Glutamatergic neuron (in vitro differentiated cells): ENCODE data around the gene BZW2. TPM values are rescaled to one million over a fixed set of nuclear protein-coding genes. Genes with fewer than 3 reads are reported as not detected.

Experiments used
- DNase-seq: peaks from one replicate; pipeline ENCODE4 v3.0.0; 2022
- H3K27ac Mint-ChIP-seq: one replicate; pipeline ENCODE4 v1.8.0; 2020; ENCODE audit warnings: mild to moderate bottlenecking, mixed read lengths, inconsistent platforms; ENCODE audit not compliant: unreplicated experiment
- H3K27me3 Mint-ChIP-seq: one replicate; pipeline ENCODE4 v1.8.0; 2020; ENCODE audit warnings: mild to moderate bottlenecking, moderate library complexity, mixed read lengths, inconsistent platforms; ENCODE audit not compliant: unreplicated experiment
- H3K36me3 Mint-ChIP-seq: one replicate; pipeline ENCODE4 v1.8.0; 2020; ENCODE audit warnings: mild to moderate bottlenecking, mixed read lengths, inconsistent platforms; ENCODE audit not compliant: unreplicated experiment
- H3K4me1 Mint-ChIP-seq: one replicate; pipeline ENCODE4 v1.8.0; 2020; ENCODE audit warnings: mild to moderate bottlenecking, low read depth, mixed read lengths, inconsistent platforms; ENCODE audit not compliant: unreplicated experiment
- H3K4me3 Mint-ChIP-seq: one replicate; pipeline ENCODE4 v1.8.0; 2020; ENCODE audit warnings: mild to moderate bottlenecking, mixed read lengths, inconsistent platforms; ENCODE audit not compliant: unreplicated experiment
- H3K9me3 Mint-ChIP-seq: one replicate; pipeline ENCODE4 v1.8.0; 2020; ENCODE audit warnings: mild to moderate bottlenecking, moderate library complexity, mixed read lengths, inconsistent platforms; ENCODE audit not compliant: unreplicated experiment
- CTCF ChIP-seq: fragments of 200-600 bp; sonication (generic); IDR thresholded peaks from one replicate; pipeline ENCODE4 v1.5.0; 2021; ENCODE audit not compliant: partially characterized antibody, unreplicated experiment
- long read RNA-seq: library from polyadenylated mRNA; unstranded; transcript quantifications from one replicate; pipeline ENCODE4 v2.0.0, GENCODE V29; 2020; ENCODE audit not compliant: unreplicated experiment
- total RNA-seq: library from RNA; stranded (reverse); fragmentation: NEBNext Ultra II Directional; extraction: Animal tissue kit (Norgen Biotek cat#: 25700); gene quantifications from one replicate; pipeline ENCODE4 v1.2.1, GENCODE V29; 2021; ENCODE audit not compliant: unreplicated experiment

Gene BZW2
- total RNA-seq, result 86.7 TPM
- long read RNA-seq, transcript BZW2-201 (12 exons, 1,860 nt), result major isoform, 90 of 127 reads
- long read RNA-seq, transcript BZW2-207 (12 exons, 1,862 nt), result minor isoform, 17 of 127 reads
- long read RNA-seq, partial matches to known transcripts, result 8 of 127 reads
- long read RNA-seq, other reads (novel, unspliced or antisense), result 7 of 127 reads

DNA sequence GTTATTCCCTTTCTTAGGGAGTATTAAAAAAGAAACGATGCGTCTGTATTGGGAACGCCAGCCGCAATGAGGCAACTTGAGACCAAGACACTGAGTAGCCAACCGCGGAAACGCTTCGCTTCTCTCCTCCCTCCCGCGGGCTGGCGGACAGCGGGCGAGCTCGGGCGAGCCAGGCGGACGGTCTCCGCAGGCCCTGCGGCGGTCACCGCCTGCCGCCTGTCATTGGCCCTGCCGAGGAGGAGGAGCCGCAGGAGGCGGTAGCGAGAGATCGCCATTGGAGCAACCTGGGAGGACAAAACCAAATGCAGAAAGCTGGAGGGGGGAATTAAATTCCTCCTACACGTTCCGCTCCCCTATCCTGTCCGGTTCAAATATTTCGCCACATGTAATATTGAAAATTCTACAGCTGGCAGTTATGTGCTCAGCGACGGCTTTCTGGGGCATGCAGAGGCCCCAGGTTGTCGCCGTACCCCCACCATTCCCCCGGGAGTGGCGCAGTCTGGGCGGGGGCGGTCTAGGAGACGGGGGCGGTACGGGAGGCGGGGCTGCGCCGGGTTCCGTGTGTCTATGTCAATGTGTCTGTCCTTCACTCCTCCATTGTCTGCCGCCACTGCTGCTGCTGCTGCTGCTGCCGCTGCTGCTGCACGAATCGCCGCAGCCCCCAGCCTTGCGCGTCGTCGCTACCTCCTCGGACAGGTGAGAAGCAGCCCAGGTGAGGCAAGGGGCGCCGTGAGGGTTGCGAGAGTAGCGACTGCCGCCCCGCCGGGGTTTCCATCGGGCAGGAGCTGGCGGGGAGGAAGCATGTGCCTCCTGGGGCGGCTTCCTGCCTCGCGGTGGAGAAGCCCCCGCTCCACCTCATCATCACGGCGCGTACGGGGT is at the start of gene BZW2, which contains the start of gene ANKMY2:
Gene BZW2, plus strand, starts transcription at position 589 of the 879 bp plus-strand sequence. CDS start 19,263 bp downstream, outside the sequence.
Gene ANKMY2, minus strand, starts transcription at position 162 of the 879 bp plus-strand sequence. CDS start 181 bp downstream, outside the sequence.
- H3K27ac Mint-ChIP-seq, result peak within 1 kb of the TSS; percentile 100
- H3K4me1 Mint-ChIP-seq, result peaks cover 30% of the 10 kb centered on the region
- peak; percentile 95 for DNase-seq
- peak within 1 kb of the TSS; percentile 99 for H3K4me3 Mint-ChIP-seq
- TF ChIP-seq CTCF, result no peak
- no peaks in the 10 kb centered on the region for H3K36me3 Mint-ChIP-seq
- H3K27me3 Mint-ChIP-seq, result peaks cover 9% of the 10 kb centered on the region
- peaks cover 12% of the 10 kb centered on the region for H3K9me3 Mint-ChIP-seq

GRCh38 chr7:16598015-16598414 is 48.0 kb upstream of the BZW2 start:
- H3K27ac Mint-ChIP-seq, result no peak overlapping the region

DNA sequence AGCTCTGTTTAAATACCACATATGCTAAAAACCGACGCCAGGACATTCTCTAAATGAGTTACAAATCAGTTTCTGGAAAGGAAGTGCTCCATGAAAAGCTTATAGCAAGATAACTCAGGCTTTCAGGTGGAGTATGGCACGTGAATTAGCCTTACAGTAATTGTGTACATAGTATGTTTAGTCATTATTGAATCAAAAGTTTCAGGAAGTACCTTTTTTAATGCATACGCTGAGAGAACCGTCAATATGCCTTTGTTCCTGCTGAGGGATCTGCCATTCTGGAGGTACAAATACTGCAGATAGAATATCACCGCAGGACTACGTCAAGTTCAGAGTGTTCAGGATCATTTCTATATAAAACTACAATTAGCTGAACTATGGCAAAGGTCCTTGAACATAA is 46.1 kb upstream of the BZW2 start:
- H3K36me3 Mint-ChIP-seq, result no peaks in the 10 kb centered on the region
- no peak overlapping the region for H3K27ac Mint-ChIP-seq
- DNase-seq, result no peak
- no peaks in the 10 kb centered on the region for H3K27me3 Mint-ChIP-seq
- H3K4me3 Mint-ChIP-seq, result no peak overlapping the region
- no peaks in the 10 kb centered on the region for H3K4me1 Mint-ChIP-seq
- no peak for TF ChIP-seq CTCF
- no peaks in the 10 kb centered on the region for H3K9me3 Mint-ChIP-seq

More at GRCh38 chr7:16598015-16598414, 48.0 kb upstream of the BZW2 start:
- H3K4me1 Mint-ChIP-seq, result no peaks in the 10 kb centered on the region
- H3K9me3 Mint-ChIP-seq, result no peaks in the 10 kb centered on the region
- DNase-seq, result no peak
- no peak overlapping the region for H3K4me3 Mint-ChIP-seq
- TF ChIP-seq CTCF, result no peak
- H3K27me3 Mint-ChIP-seq, result no peaks in the 10 kb centered on the region
- no peaks in the 10 kb centered on the region for H3K36me3 Mint-ChIP-seq

GRCh38 chr7:16603633-16604032 is 42.3 kb upstream of the BZW2 start:
- DNase-seq, result no peak
- no peaks in the 10 kb centered on the region for H3K9me3 Mint-ChIP-seq
- H3K4me1 Mint-ChIP-seq, result no peaks in the 10 kb centered on the region
- no peak overlapping the region for H3K27ac Mint-ChIP-seq
- no peak overlapping the region for H3K4me3 Mint-ChIP-seq
- no peak for TF ChIP-seq CTCF
- no peaks in the 10 kb centered on the region for H3K27me3 Mint-ChIP-seq
- H3K36me3 Mint-ChIP-seq, result no peaks in the 10 kb centered on the region

DNA sequence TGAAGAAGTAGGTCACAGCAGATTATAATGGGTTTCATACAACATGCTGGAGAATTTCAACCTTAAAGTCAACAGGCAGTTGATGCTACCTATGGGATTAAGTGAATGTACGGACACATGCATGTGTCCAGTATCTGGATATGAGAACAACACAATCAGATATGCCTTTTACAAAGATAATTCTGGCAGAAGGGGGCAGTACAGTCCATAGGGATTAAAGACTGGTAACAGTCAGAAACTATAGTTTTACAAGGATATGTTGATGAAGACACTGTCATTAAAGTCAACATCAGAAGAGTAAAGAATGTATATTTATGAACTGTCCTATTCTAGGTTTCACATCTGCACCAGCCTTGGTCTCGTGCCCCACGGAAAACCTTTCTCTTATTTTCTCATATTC is 41.9 kb upstream of the BZW2 start:
- Mint-ChIP-seq H3K36me3 (no peaks in the 10 kb centered on the region), H3K27me3 (no peaks in the 10 kb centered on the region), H3K27ac (no peak overlapping the region), H3K9me3 (no peaks in the 10 kb centered on the region), H3K4me3 (no peak overlapping the region), H3K4me1 (no peaks in the 10 kb centered on the region)
- DNase-seq, result no peak
- no peak for TF ChIP-seq CTCF
